Keratinocyte (primary cell): ENCODE results near the gene DCAF7. TPM values are rescaled to one million over a fixed set of nuclear protein-coding genes. Genes with fewer than 3 reads are reported as not detected.
A peak's percentile ranks its signal among the peaks of the same experiment; 100 is the strongest.

Source experiments
- DNase-seq: peaks from one replicate; pipeline ENCODE4 v3.0.0-alpha.2; 2011; ENCODE audit warnings: low read depth, missing footprints, low spot score
- FAIRE-seq: peaks from 2 replicates; lab custom pipeline; 2011; peaks lifted over from hg19 to GRCh38; lab: Jason Lieb, UNC
- H2AFZ ChIP-seq: 2 replicates; pipeline ENCODE4 v1.6.0; 2012; ENCODE audit warnings: low read length, control low read depth, inconsistent platforms; ENCODE audit not compliant: control insufficient read depth
- H3K27ac ChIP-seq: 2 replicates; pipeline ENCODE4 v1.5.1; 2011; ENCODE audit warnings: low read length; ENCODE audit not compliant: control insufficient read depth, insufficient read depth
- H3K27me3 ChIP-seq: 3 replicates; pipeline ENCODE4 v1.6.0; 2011; ENCODE audit warnings: low read length; ENCODE audit not compliant: control insufficient read depth, insufficient read depth; ENCODE audit errors: extremely low read depth
- H3K36me3 ChIP-seq, 2 experiments: 2 replicates in 1 of 2; 3 replicates in 1 of 2; pipeline ENCODE4 v1.5.1; 2011; ENCODE audit warnings: low read length in 2 of 2, mild to moderate bottlenecking in 1 of 2; ENCODE audit not compliant: control insufficient read depth in 2 of 2, insufficient read depth in 2 of 2; ENCODE audit errors: extremely low read depth in 1 of 2
- H3K4me1 ChIP-seq: 3 replicates; pipeline ENCODE4 v1.5.1; 2011; ENCODE audit warnings: low read length; ENCODE audit not compliant: control insufficient read depth, insufficient read depth; ENCODE audit errors: extremely low read depth
- H3K4me2 ChIP-seq: 3 replicates; pipeline ENCODE4 v1.6.0; 2011; ENCODE audit warnings: low read depth, low read length; ENCODE audit not compliant: control insufficient read depth, insufficient read depth; ENCODE audit errors: extremely low read depth
- H3K4me3 ChIP-seq, 3 experiments: fragments of 200-600 bp in 1 of 3; sonication (generic) in 1 of 3; 2 replicates in 2 of 3; 3 replicates in 1 of 3; pipeline ENCODE4 v1.5.1; 2011 to 2016; ENCODE audit warnings: low read length in 3 of 3, mild to moderate bottlenecking in 3 of 3, control low read depth in 2 of 3, inconsistent platforms in 1 of 3, low read depth in 1 of 3, mixed read lengths in 1 of 3, mixed run types in 1 of 3, moderate library complexity in 1 of 3; ENCODE audit not compliant: control insufficient read depth in 2 of 3, insufficient read depth in 2 of 3; ENCODE audit errors: extremely low read depth in 1 of 3
- H3K79me2 ChIP-seq: 2 replicates; pipeline ENCODE4 v1.6.0; 2012; ENCODE audit warnings: low read length; ENCODE audit not compliant: control insufficient read depth, insufficient read depth
- H3K9ac ChIP-seq: 3 replicates; pipeline ENCODE4 v1.6.0; 2011; ENCODE audit warnings: low read length; ENCODE audit not compliant: control insufficient read depth, insufficient read depth; ENCODE audit errors: extremely low read depth
- H3K9me1 ChIP-seq: 3 replicates; pipeline ENCODE4 v1.6.0; 2011; ENCODE audit warnings: low read length; ENCODE audit not compliant: control insufficient read depth, insufficient read depth; ENCODE audit errors: extremely low read depth
- H3K9me3 ChIP-seq: 2 replicates; pipeline ENCODE4 v1.5.1; 2012; ENCODE audit warnings: low read depth, low read length; ENCODE audit not compliant: control insufficient read depth
- H4K20me1 ChIP-seq: 3 replicates; pipeline ENCODE4 v1.6.0; 2011; ENCODE audit warnings: low read length; ENCODE audit not compliant: control insufficient read depth, insufficient read depth; ENCODE audit errors: extremely low read depth
- EZH2 ChIP-seq: IDR thresholded peaks from one replicate; pipeline ENCODE4 v1.6.1; 2012; ENCODE audit warnings: inconsistent platforms, mild to moderate bottlenecking, low read length, moderate library complexity
- dilution Hi-C: fragments of 300-500 bp; cut with MboI; formaldehyde crosslinking; loops from one replicate; pipeline ENCODE4 v1.7.0; 2020; ENCODE audit warnings: low sequenced_read_pairs; ENCODE audit not compliant: extremely low pct_ligation_motif_present
- polyA plus RNA-seq, 5 experiments: library from polyadenylated mRNA; depleted of rRNA in 3 of 5; stranded (reverse) in 3 of 5; stranded (forward) in 1 of 5; unstranded in 1 of 5; fragments of >200 nt; gene quantifications; 1 replicate in 1 of 5; 2 replicates in 3 of 5; 3 replicates in 1 of 5; pipeline versions ENCODE4 v1.2.1 to v1.2.3, GENCODE V29; 2011 to 2012; ENCODE audit warnings: missing spikeins in 2 of 5, low read depth in 1 of 5, low replicate concordance in 1 of 5
- TF ChIP-seq, protein P1 (sequence below), 3 experiments: IDR thresholded peaks in 1 of 3; conservative IDR thresholded peaks in 1 of 3; optimal IDR thresholded peaks in 1 of 3; 2 replicates in 2 of 3; 3 replicates in 1 of 3; pipeline versions ENCODE3 to v1.5.1; 2011; ENCODE audit warnings: low read length in 3 of 3, mild to moderate bottlenecking in 3 of 3, moderate library complexity in 2 of 3, control low read depth in 1 of 3, inconsistent platforms in 1 of 3; ENCODE audit not compliant: insufficient read depth in 2 of 3; ENCODE audit errors: extremely low read depth in 1 of 3

DCAF7 gene
- polyA plus RNA-seq, 1 donor (not counting 4 experiments of a cell fraction or from before 2014, with no cell fraction given), result 32.6 TPM

DNA sequence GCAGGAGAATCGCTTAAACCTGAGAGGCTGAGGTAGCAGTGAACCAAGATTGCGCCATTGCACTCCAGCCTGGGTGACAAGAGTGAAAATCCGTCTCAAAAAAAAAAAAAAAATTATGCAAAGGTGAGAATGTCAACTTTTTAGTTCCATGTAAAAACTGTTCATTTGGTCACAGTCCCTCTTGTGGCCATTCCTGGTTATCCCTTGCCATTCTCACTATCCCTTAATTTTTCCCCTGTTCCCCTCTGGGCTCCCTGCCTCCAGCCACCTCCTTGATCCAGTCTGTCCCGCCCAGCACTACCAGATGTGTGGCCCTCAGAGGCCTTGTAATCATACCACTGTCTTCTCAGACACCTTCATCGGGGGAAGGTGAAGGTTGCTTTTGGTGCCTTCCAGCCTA is 23.4 kb downstream of the DCAF7 start:
- Histone ChIP-seq H3K9ac (no peak overlapping the region), H3K36me3 (peaks cover 0 to 3% of the 10 kb centered on the region in 2 experiments), H2AFZ (no peak overlapping the region), H4K20me1 (peaks cover 10% of the 10 kb centered on the region), H3K9me1 (no peaks in the 10 kb centered on the region), H3K79me2 (peaks cover 47% of the 10 kb centered on the region), H3K27ac (no peak overlapping the region), H3K4me1 (peaks cover 6% of the 10 kb centered on the region), H3K9me3 (no peaks in the 10 kb centered on the region), H3K4me3 (no peak overlapping the region), H3K27me3 (no peaks in the 10 kb centered on the region), H3K4me2 (no peak overlapping the region)
- TF ChIP-seq, protein P1, sequence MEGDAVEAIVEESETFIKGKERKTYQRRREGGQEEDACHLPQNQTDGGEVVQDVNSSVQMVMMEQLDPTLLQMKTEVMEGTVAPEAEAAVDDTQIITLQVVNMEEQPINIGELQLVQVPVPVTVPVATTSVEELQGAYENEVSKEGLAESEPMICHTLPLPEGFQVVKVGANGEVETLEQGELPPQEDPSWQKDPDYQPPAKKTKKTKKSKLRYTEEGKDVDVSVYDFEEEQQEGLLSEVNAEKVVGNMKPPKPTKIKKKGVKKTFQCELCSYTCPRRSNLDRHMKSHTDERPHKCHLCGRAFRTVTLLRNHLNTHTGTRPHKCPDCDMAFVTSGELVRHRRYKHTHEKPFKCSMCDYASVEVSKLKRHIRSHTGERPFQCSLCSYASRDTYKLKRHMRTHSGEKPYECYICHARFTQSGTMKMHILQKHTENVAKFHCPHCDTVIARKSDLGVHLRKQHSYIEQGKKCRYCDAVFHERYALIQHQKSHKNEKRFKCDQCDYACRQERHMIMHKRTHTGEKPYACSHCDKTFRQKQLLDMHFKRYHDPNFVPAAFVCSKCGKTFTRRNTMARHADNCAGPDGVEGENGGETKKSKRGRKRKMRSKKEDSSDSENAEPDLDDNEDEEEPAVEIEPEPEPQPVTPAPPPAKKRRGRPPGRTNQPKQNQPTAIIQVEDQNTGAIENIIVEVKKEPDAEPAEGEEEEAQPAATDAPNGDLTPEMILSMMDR (optimal IDR thresholded peaks at IDR 0.05 in 1 of 3, IDR thresholded peaks at IDR 0.05 in 1 of 3, conservative IDR thresholded peaks at IDR 0.05 in 1 of 3; ENCODE audit: extremely low read depth in 1 of 3, insufficient read depth in 2 of 3, low read length in 3 of 3), result peak; percentile 12 to 28 (median 20)
- TF ChIP-seq EZH2, result no peak
- DNase-seq (no peak), FAIRE-seq (no peak)
- dilution Hi-C loops, result no loop called here

DNA sequence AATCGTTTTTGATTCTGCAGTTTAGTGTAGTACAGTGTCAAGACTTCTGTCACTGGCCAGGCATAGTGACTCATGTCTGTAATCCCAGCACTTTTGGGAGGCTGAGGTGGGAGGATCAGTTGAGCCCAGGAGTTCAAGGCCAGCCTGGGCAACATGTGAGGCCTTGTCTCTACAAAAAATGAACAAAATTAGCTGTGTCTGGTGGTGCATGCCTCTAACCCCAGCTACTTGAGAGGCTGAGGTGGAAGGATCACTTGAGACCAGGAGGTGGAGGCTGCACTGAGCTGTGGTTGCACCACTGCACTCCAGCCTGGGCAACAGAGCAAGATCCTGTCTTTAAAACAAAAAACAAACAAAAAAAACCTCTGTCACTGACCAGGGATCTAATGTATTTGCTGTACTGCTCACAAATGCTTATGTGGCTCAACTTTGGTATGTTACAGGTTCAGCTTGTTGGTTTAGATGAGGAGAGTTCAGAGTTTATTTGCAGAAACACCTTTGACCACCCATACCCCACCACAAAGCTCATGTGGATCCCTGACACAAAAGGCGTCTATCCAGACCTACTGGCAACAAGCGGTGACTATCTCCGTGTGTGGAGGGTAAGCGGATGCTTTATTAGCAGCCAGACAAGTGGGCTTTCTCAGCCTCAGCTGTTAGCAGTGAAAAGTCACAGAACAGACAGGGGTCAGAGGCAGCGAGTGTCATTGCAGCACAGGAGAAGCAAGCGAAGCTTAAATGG is 27.9 kb downstream of the DCAF7 start:
- DNase-seq, result no peak
- Histone ChIP-seq H3K9ac (no peak overlapping the region), H4K20me1 (peaks cover 3% of the 10 kb centered on the region), H3K79me2 (peaks cover 19% of the 10 kb centered on the region), H3K4me1 (no peaks in the 10 kb centered on the region), H2AFZ (no peak overlapping the region), H3K36me3 (peaks cover 15 to 20% of the 10 kb centered on the region in 2 experiments), H3K9me3 (no peaks in the 10 kb centered on the region), H3K27me3 (no peaks in the 10 kb centered on the region), H3K4me3 (no peak overlapping the region), H3K27ac (no peak overlapping the region), H3K9me1 (no peaks in the 10 kb centered on the region), H3K4me2 (no peak overlapping the region)
- TF ChIP-seq, protein P1 (optimal IDR thresholded peaks at IDR 0.05 in 1 of 3, IDR thresholded peaks at IDR 0.05 in 1 of 3, conservative IDR thresholded peaks at IDR 0.05 in 1 of 3; ENCODE audit: extremely low read depth in 1 of 3, insufficient read depth in 2 of 3, low read length in 3 of 3), result no peak
- TF ChIP-seq EZH2, result no peak
- dilution Hi-C loops, result no loop called here
- FAIRE-seq, result no peak
